Activated B cell treated with CpG ODN at 0.5 μM for 24 hours (primary cell): Measurements from ENCODE around the gene TROAP. TPM values are rescaled to one million over a fixed set of nuclear protein-coding genes. Genes with fewer than 3 reads are reported as not detected.
"Not testable (repeated sequence)": the region's sequence is repeated elsewhere in the genome, so short reads cannot be mapped to it uniquely, and the experiment has no call there.

Source experiments
- ATAC-seq: fragments of 200-7000 bp; cut with Tn5 transposase; one replicate; pipeline ENCODE4 v1.10.0; 2021; ENCODE audit warnings: low read depth, mild to moderate bottlenecking, moderate library complexity
- CTCF ChIA-PET: fragments of 350-600 bp; sonication (Branson Sonifier 250); formaldehyde crosslinking; loops from one replicate; lab custom pipeline; 2021; ENCODE audit warnings: antibody characterized with exemption; lab: Charles Lee
- POLR2A ChIA-PET: fragments of 350-600 bp; sonication (Branson Sonifier 250); formaldehyde crosslinking; loops from one replicate; lab custom pipeline; 2021; ENCODE audit warnings: antibody characterized with exemption; lab: Charles Lee
- DNase-seq: peaks from one replicate; pipeline ENCODE4 v3.0.0; 2022
- H3K27ac Mint-ChIP-seq: one replicate; pipeline ENCODE4 v1.8.0; 2020; ENCODE audit warnings: mixed read lengths
- H3K27me3 Mint-ChIP-seq: one replicate; pipeline ENCODE4 v1.8.0; 2021; ENCODE audit warnings: mixed read lengths
- H3K36me3 Mint-ChIP-seq: one replicate; pipeline ENCODE4 v1.8.0; 2021; ENCODE audit warnings: low read depth, mixed read lengths
- H3K4me1 Mint-ChIP-seq: one replicate; pipeline ENCODE4 v1.8.0; 2021; ENCODE audit warnings: mixed read lengths
- H3K4me3 Mint-ChIP-seq: one replicate; pipeline ENCODE4 v1.8.0; 2020; ENCODE audit warnings: mild to moderate bottlenecking, mixed read lengths
- H3K9me3 Mint-ChIP-seq: one replicate; pipeline ENCODE4 v1.8.0; 2020; ENCODE audit warnings: mixed read lengths
- intact Hi-C: fragments of 100-400 bp; cut with micrococcal nuclease; formaldehyde crosslinking; loops from one replicate; pipeline ENCODE4 v1.15.1; 2024
- total RNA-seq: library from RNA; stranded (reverse); gene quantifications from 2 replicates; pipeline ENCODE4 v1.2.3, GENCODE V29; 2022
- TF ChIP-seq, protein P1 (sequence below): fragments of 200-600 bp; IDR thresholded peaks from one replicate; pipeline ENCODE4 v1.8.0; 2022; ENCODE audit warnings: antibody characterized with exemption, mild to moderate bottlenecking

Gene TROAP
- total RNA-seq, 1 donor from 2014 or later: 3.1 TPM

DNA sequence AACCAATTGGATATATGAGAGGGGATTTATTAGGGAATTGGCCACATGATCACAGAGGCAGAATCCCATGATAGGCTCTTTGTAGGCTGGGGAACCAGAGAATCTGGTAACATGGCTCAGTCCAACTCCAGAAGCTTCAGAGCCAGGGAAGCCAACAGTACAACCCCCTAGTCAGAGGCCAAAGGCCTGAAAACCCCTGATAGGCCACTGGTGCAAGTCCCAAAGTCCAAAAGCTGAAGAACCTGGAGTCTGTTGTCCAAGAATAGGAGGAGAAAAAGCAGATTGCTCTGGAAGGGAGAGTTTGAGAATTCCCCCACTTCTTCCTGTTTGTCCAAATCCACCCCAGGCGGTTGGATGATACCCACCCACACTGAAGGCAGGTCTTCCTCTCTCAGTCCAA lies 8.2 kb upstream of the TROAP start:
- ChIA-PET CTCF (no interaction called here), POLR2A (no interaction called here)
- no peaks in the 10 kb centered on the region for H3K36me3 Mint-ChIP-seq
- TF ChIP-seq, protein P1, sequence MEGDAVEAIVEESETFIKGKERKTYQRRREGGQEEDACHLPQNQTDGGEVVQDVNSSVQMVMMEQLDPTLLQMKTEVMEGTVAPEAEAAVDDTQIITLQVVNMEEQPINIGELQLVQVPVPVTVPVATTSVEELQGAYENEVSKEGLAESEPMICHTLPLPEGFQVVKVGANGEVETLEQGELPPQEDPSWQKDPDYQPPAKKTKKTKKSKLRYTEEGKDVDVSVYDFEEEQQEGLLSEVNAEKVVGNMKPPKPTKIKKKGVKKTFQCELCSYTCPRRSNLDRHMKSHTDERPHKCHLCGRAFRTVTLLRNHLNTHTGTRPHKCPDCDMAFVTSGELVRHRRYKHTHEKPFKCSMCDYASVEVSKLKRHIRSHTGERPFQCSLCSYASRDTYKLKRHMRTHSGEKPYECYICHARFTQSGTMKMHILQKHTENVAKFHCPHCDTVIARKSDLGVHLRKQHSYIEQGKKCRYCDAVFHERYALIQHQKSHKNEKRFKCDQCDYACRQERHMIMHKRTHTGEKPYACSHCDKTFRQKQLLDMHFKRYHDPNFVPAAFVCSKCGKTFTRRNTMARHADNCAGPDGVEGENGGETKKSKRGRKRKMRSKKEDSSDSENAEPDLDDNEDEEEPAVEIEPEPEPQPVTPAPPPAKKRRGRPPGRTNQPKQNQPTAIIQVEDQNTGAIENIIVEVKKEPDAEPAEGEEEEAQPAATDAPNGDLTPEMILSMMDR: no peak
- DNase-seq (no peak), ATAC-seq (no peak)
- H3K27ac Mint-ChIP-seq: no peak overlapping the region
- no peaks in the 10 kb centered on the region for H3K9me3 Mint-ChIP-seq
- intact Hi-C loops: no loop called here
- peaks cover 9% of the 10 kb centered on the region for H3K27me3 Mint-ChIP-seq
- no peak overlapping the region for H3K4me3 Mint-ChIP-seq
- H3K4me1 Mint-ChIP-seq: no peaks in the 10 kb centered on the region

DNA sequence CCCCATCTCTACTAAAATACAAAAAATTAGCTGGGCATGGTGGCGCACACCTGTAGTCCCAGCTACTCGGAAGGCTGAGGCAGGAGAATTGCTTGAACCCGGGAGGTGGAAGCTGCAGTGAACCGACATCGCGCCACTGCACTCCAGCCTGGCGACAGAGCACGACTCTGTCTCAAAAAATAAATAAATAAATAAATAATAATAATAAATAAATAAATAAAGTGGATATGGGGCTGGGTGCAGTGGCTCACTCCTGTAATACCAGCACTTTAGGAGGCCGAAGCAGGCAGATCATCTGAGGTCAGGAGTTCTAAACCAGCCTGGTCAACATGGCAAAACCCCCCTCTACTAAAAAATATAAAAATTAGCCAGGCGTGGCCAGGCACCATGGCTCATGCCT lies 5.9 kb upstream of the TROAP start:
- H3K27me3 Mint-ChIP-seq: not testable (repeated sequence)

DNA sequence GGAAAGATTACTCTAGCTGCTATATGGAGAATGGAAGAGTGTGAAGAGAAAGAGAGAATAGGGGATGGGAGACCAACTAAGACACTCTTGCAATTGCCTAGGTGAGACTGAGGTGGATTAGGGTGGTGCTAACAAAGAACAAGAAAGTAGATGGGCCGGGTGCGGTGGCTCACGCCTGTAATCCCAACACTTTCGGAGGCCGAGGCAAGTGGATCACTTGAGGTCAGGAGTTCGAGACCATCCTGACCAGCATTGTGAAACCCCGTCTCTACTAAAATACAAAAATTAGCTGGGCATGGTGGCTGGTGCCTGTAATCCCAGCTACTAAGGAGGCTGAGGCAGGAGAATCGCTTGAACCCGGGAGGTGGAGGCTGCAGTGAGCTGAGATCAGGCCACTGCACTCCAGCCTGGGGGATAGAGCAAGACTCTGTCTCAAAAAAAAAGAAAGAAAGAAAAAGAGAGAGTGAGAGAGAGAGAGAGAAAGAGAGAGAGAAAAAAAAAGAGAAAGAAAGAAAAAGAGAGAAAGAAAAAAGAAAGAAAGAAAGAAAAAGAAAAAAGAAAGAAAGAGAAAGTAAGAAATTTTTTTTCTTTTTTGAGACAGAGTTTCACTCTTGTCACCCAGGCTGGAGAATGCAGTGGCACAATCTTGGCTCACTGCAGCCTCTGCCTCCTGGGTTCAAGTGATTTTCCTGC lies 2.5 kb upstream of the TROAP start:
- H3K36me3 Mint-ChIP-seq, DNase-seq, H3K27me3 Mint-ChIP-seq, POLR2A ChIA-PET, H3K27ac Mint-ChIP-seq, intact Hi-C loops, H3K9me3 Mint-ChIP-seq, ATAC-seq, H3K4me3 Mint-ChIP-seq: not testable (repeated sequence)
- CTCF ChIA-PET: interaction anchor here (0.7 kb wide), 1 partner anchor 289 kb away, joined by 3 read pairs; no protein-coding TSS in a partner anchor
- peaks cover 18% of the 10 kb centered on the region for H3K4me1 Mint-ChIP-seq

More for the DNA sequence above, 5.9 kb upstream of the TROAP start:
- H3K9me3 Mint-ChIP-seq, H3K27ac Mint-ChIP-seq, DNase-seq, H3K4me1 Mint-ChIP-seq, intact Hi-C loops, POLR2A ChIA-PET, H3K4me3 Mint-ChIP-seq, H3K36me3 Mint-ChIP-seq, CTCF ChIA-PET, ATAC-seq: not testable (repeated sequence)

DNA sequence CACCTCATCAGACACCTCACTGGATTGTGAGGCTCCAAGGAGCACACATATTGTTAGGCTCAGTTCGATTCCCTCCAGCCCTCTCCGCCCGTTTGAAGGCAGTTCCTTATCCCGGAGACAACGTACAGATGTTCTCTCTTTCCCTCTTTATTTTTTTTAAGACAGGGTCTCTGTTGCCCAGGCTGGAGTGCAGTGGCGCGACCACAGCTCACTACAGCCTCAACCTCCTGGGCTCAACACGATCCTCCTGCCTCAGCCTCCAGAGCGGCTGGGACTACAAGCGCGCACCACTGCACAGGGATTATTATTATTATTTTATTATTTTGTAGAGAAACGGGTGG lies 718 bp upstream of the TROAP start:
- ATAC-seq (no peak), DNase-seq (no peak)
- TF ChIP-seq, protein P1: no peak
- Mint-ChIP-seq H3K27me3 (no peaks in the 10 kb centered on the region), H3K9me3 (no peaks in the 10 kb centered on the region), H3K4me1 (peaks cover 18% of the 10 kb centered on the region), H3K4me3 (peak overlapping the region; percentile 94), H3K36me3 (no peaks in the 10 kb centered on the region), H3K27ac (peak overlapping the region; percentile 50)
- CTCF ChIA-PET: interaction anchor here (0.8 to 3.3 kb wide), 5 partner anchors 9 to 62 kb away, joined by 3 to 12 read pairs (median 8); partner anchors contain the start of gene DNAJC22
- intact Hi-C loops: no loop called here
- POLR2A ChIA-PET: interaction anchor here (0.6 to 2.0 kb wide), 14 partner anchors 13 to 853 kb away, joined by 3 to 14 read pairs (median 5); partner anchors contain the start of genes SPATS2, TMBIM6, TUBA1B and TUBA1C

DNA sequence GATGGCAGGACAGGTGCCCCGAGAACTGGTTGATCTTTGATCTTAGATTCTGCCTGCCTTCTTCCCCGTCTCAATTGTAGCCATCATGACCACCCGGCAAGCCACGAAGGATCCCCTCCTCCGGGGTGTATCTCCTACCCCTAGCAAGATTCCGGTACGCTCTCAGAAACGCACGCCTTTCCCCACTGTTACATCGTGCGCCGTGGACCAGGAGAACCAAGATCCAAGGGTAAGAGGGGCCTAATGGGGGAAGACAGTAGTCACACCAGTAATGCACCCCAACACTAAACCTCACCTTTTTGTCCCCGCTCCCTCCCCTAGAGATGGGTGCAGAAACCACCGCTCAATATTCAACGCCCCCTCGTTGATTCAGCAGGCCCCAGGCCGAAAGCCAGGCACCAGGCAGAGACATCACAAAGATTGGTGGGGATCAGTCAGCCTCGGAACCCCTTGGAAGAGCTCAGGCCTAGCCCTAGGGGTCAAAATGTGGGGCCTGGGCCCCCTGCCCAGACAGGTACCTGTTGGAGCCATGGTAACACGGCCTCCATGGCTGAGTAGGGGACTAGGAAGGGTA lies 556 bp downstream of the TROAP start:
- H3K4me1 Mint-ChIP-seq: peaks cover 18% of the 10 kb centered on the region

More for the DNA sequence above, 556 bp downstream of the TROAP start:
- Mint-ChIP-seq H3K27ac (peak overlapping the region; percentile 73), H3K4me3 (peak overlapping the region; percentile 94), H3K36me3 (no peaks in the 10 kb centered on the region), H3K27me3 (no peaks in the 10 kb centered on the region), H3K9me3 (no peaks in the 10 kb centered on the region)
- TF ChIP-seq, protein P1: no peak
- ChIA-PET POLR2A (interaction anchor here (0.6 to 2.0 kb wide), 8 partner anchors 11 to 787 kb away, joined by 3 to 14 read pairs (median 6); partner anchors contain the start of genes PRPH, SPATS2, TMBIM6 and TUBA1C), CTCF (interaction anchor here (2.0 to 3.3 kb wide), 3 partner anchors 8 to 24 kb away, joined by 8 to 12 read pairs (median 9); partner anchors contain the start of gene DNAJC22)
- no peak for ATAC-seq
- no peak for DNase-seq
- intact Hi-C loops: loop anchor here (1.0 kb wide), 4 partner anchors 14 to 299 kb away; partner anchors contain the start of genes C1QL4, SPATS2 and TUBA1C
